Vagina (tissue), 2 donors: Measurements from ENCODE around the gene TAF1B.

Experiments used
- POLR2AphosphoS5 ChIP-seq, 2 donors: sonication (generic); formaldehyde crosslinking; IDR thresholded peaks; one replicate each; pipeline ENCODE4 v1.9.0; 2017; ENCODE audit warnings: antibody characterized with exemption in 2 of 2, mild to moderate bottlenecking in 2 of 2, low read depth in 1 of 2; ENCODE audit not compliant: insufficient read depth in 1 of 2
- TF ChIP-seq, protein P1 (sequence below), 3 experiments: fragments of 450-650 bp in 2 of 3; fragments of 200-600 bp in 1 of 3; sonication (generic) in 1 of 3; IDR thresholded peaks; one replicate each; pipeline ENCODE4 v1.5.1; 2017 to 2019; ENCODE audit warnings: antibody characterized with exemption in 3 of 3, mild to moderate bottlenecking in 2 of 3, moderate library complexity in 2 of 3

DNA sequence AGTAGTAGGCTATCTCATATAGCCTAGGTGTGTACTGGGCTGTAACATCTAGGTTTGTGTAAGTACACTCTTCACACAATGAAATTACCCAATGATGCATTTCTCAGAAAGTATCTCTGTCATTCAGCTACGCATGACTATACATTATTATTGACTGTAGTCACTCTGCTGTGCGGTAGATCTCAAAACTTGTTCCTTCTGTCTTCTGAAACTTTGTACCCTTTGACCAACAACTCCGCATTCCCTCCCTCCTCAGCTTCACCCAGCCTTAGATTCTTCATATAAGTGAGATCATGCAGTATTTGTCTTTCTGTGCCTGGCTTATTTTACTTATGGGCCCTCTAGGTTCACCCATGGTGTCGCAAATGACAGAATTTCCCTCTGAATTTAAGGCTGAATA, 49.0 kb downstream of the TAF1B start:
- TF ChIP-seq, protein P1, sequence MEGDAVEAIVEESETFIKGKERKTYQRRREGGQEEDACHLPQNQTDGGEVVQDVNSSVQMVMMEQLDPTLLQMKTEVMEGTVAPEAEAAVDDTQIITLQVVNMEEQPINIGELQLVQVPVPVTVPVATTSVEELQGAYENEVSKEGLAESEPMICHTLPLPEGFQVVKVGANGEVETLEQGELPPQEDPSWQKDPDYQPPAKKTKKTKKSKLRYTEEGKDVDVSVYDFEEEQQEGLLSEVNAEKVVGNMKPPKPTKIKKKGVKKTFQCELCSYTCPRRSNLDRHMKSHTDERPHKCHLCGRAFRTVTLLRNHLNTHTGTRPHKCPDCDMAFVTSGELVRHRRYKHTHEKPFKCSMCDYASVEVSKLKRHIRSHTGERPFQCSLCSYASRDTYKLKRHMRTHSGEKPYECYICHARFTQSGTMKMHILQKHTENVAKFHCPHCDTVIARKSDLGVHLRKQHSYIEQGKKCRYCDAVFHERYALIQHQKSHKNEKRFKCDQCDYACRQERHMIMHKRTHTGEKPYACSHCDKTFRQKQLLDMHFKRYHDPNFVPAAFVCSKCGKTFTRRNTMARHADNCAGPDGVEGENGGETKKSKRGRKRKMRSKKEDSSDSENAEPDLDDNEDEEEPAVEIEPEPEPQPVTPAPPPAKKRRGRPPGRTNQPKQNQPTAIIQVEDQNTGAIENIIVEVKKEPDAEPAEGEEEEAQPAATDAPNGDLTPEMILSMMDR (IDR thresholded peaks at IDR 0.05) = no peak
- TF ChIP-seq POLR2AphosphoS5 (IDR thresholded peaks at IDR 0.05; ENCODE audit: insufficient read depth in 1 of 2, low read depth in 1 of 2) = peak in 1 of 2 donors; percentile 9
